ENCODE results near the gene PYCARD.
"Not testable (repeated sequence)": the region's sequence is repeated elsewhere in the genome, so short reads cannot be mapped to it uniquely, and the experiment has no call there.

GRCh38 chr16:31195861-31196260 is 6.7 kb downstream of the PYCARD start:
- TF ChIP-seq EZH2 (IDR thresholded peaks at IDR 0.05; ENCODE audit: low read length); CTCF (optimal IDR thresholded peaks at IDR 0.05 in 1 of 3, IDR thresholded peaks at IDR 0.05 in 1 of 3, conservative IDR thresholded peaks at IDR 0.05 in 1 of 3; ENCODE audit: extremely low read depth in 1 of 3, insufficient read depth in 2 of 3, low read length in 3 of 3): not testable (repeated sequence)

Data from keratinocyte (primary cell).